ENCODE measurements around the gene TRUB1.

The TRUB1 gene

DNA sequence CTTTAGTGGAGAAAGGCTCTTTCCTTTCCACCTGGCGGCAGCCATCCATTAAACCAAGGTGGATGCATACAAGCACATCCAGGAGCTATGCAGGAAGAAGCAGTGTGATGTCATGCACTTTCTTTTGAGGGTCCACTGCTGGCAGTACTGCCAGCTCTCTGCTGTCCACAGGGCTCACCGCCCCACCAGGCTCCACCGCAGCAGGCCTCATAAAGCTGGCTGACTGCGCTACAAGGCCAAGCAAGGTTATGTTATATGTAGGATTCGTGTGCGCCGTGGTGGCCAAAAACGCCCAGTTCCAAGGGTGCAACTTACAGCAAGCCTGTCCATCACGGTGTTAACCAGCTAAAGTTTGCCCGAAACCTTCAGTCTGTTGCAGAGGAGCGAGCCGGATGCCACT is 37.3 kb upstream of the TRUB1 start:
- POLR2A ChIA-PET = no interaction called here
- H3K4me3 ChIP-seq (ENCODE audit: low read depth, low read length) = no peak overlapping the region
- DNase-seq (ENCODE audit: low read depth, low spot score) = no peak
- TF ChIP-seq, protein P1, sequence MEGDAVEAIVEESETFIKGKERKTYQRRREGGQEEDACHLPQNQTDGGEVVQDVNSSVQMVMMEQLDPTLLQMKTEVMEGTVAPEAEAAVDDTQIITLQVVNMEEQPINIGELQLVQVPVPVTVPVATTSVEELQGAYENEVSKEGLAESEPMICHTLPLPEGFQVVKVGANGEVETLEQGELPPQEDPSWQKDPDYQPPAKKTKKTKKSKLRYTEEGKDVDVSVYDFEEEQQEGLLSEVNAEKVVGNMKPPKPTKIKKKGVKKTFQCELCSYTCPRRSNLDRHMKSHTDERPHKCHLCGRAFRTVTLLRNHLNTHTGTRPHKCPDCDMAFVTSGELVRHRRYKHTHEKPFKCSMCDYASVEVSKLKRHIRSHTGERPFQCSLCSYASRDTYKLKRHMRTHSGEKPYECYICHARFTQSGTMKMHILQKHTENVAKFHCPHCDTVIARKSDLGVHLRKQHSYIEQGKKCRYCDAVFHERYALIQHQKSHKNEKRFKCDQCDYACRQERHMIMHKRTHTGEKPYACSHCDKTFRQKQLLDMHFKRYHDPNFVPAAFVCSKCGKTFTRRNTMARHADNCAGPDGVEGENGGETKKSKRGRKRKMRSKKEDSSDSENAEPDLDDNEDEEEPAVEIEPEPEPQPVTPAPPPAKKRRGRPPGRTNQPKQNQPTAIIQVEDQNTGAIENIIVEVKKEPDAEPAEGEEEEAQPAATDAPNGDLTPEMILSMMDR (IDR thresholded peaks at IDR 0.05; ENCODE audit: insufficient read depth, low read length, missing control alignments) = no peak
- CTCF ChIA-PET = interaction anchor here (0.9 to 2.8 kb wide), 2 partner anchors 22 to 24 kb away, joined by 4 to 18 read pairs; no protein-coding TSS in a partner anchor

DNA sequence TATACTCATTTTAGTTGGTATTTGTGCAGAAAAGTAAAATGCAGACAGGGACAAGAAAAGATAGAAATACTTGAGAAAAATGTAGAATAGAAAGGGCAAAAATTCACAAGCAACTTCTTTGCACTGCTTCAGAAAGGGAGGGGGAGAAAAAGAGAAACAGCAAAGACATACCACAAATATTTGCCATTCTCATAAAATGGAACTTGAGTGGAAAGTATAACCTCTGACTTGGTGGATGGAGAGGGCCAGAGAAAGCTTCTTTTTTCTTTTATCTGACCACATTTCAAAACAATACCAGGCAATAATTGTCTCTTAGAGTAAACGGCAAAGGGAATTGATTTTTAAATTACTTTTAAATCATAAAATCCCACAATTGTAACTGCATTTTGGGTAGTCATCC is 35.8 kb upstream of the TRUB1 start:
- TF ChIP-seq, protein P1 (IDR thresholded peaks at IDR 0.05; ENCODE audit: insufficient read depth, low read length, missing control alignments) = no peak
- no peak overlapping the region for H3K4me3 ChIP-seq (ENCODE audit: low read depth, low read length)
- ChIA-PET CTCF (interaction anchor here (0.9 to 1.7 kb wide), 4 partner anchors 9 to 45 kb away, joined by 3 to 7 read pairs (median 4); no protein-coding TSS in a partner anchor), POLR2A (no interaction called here)
- no peak for DNase-seq (ENCODE audit: low read depth, low spot score)

DNA sequence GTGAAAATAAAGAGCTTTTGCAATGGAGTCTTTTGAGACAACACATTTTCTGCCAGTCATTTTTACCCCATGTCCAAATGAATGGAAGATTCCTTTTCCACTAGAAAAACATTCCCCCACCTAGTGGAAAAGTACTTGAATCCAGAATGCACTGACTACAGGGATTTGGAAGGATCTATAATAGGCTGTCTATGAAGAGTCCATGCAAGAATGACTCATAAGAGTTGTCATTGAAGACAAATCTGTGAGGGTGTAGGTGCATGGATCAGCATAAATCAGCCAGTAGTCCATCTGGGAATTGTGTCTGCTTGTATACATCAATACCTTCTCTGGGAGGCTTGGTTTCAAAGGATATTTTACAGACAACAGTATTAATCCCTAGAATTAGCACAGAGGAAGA is 32.5 kb upstream of the TRUB1 start:
- POLR2A ChIA-PET = no interaction called here
- CTCF ChIA-PET = interaction anchor here (1.0 kb wide), 1 partner anchor 28 kb away, joined by 7 read pairs; no protein-coding TSS in a partner anchor
- TF ChIP-seq, protein P1 (IDR thresholded peaks at IDR 0.05; ENCODE audit: insufficient read depth, low read length, missing control alignments) = no peak
- no peak for DNase-seq (ENCODE audit: low read depth, low spot score)
- H3K4me3 ChIP-seq (ENCODE audit: low read depth, low read length) = no peak overlapping the region

DNA sequence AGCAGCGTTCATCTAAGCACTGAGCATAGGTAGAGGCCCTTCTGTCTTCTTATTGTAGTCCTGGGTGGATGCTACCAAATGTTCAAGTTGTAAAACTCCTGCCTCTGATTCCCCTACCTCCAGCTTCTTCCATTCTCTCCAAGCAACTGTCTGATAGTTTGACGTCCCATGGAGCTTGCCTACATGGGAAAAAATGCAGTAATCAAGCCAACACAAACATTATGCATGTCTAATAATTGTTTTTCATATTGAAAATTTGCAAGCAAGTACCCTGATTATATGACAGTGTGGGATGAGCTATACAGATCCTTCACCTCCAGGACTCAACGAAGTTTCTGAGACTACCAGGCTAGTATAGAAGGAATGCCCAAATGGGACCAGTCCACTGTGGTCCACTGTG is 31.0 kb upstream of the TRUB1 start:
- no peak for DNase-seq (ENCODE audit: low read depth, low spot score)
- ChIA-PET CTCF (no interaction called here), POLR2A (no interaction called here)
- TF ChIP-seq, protein P1 (IDR thresholded peaks at IDR 0.05; ENCODE audit: insufficient read depth, low read length, missing control alignments) = no peak
- H3K4me3 ChIP-seq (ENCODE audit: low read depth, low read length) = no peak overlapping the region

DNA sequence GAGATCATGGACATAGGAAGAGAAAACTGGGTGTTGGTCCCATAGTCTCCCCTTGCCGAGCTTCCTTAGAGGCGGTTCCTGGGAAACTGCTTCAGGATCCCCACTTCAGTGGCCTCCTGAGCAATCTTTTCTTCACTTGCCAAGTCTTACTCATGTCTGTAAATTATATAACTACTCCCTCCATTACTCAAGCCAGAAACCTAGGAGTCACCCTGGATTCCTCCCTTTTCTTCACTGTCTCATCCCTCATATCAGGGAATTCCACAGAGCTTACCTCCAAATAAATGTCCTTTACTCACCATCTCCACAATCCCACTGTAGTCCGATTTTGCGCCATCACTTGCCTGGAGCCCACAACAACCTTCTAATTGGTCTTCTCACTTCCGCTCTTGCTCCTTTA is 29.1 kb upstream of the TRUB1 start:
- TF ChIP-seq, protein P1 (IDR thresholded peaks at IDR 0.05; ENCODE audit: insufficient read depth, low read length, missing control alignments) = no peak
- CTCF ChIA-PET = no interaction called here
- POLR2A ChIA-PET = no interaction called here
- H3K4me3 ChIP-seq (ENCODE audit: low read depth, low read length) = no peak overlapping the region
- DNase-seq (ENCODE audit: low read depth, low spot score) = no peak

DNA sequence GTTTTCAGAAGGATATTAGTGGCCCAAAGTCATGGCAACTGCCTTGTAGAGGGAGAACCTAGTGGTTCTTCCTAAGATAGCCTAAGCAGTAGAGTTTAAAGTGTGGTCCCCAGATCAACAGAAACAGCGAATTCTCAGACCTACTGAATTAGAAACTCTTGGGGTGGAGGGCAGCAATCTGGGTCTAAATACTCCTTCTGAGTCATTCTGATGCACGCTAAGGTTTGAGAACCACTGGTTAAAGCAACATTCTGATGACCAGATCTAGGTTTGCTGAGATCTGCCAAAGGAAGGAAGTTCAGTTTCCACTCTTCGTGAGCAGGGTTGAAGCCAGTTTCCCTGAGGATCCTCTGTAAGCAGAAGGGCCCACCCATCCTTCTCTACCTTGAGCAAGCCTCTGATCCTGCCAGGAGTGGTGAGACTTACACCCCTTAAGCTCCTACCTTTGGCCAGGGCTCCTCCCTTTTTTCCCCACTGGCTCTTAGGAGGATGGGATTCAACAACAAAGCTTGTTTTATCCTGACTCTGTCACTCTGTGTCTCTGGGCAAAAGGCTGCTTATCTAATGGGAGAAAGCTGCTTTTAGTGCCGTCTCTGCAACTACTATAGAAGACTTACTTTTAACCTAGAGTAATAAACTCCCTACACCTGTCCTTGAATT is 26.8 kb upstream of the TRUB1 start:
- CTCF ChIA-PET = interaction anchor here (0.7 kb wide), 1 partner anchor 9 kb away, joined by 3 read pairs; no protein-coding TSS in a partner anchor
- POLR2A ChIA-PET = no interaction called here
- DNase-seq (ENCODE audit: low read depth, low spot score) = no peak
- TF ChIP-seq, protein P1 (IDR thresholded peaks at IDR 0.05; ENCODE audit: insufficient read depth, low read length, missing control alignments) = no peak
- H3K4me3 ChIP-seq (ENCODE audit: low read depth, low read length) = no peak overlapping the region
